ENCODE measurements around the gene PPM1J. TPM values are rescaled to one million over a fixed set of nuclear protein-coding genes. Genes with fewer than 3 reads are reported as not detected.

The PPM1J gene
- total RNA-seq, 3 donors from 2014 or later: 0.16 to 0.37 TPM; not detected in 1

DNA sequence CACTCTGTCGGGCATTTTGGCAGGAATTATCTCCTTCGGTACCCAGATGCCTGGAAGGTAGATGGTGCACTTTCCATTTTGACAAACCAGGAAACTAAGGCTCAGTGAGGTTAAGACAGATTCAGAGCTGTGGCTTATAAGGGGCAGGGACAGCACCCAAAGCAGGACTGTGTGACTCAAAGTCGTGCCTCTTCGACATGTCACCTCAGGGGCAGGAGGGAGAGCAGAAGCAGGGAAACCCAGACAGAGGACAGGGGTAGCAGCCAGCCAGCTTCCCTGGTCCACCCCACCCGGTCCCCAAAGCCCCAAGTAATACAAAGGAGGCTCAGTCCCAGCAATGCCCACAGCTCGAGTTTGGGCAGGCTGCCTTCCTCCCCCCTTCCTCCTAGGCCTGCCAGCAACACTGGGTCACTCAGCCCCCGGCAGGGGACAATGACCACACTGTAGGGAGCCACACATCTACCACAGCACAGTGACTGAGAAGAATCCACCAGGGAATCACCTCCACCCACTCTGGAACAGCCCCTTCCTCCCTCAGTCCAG lies 10.7 kb downstream of the PPM1J start:
- peaks cover 6% of the 10 kb centered on the region for H3K36me3 Mint-ChIP-seq (ENCODE audit: insufficient read depth)
- H3K4me1 Mint-ChIP-seq (ENCODE audit: low read depth): peaks cover 67% of the 10 kb centered on the region
- H3K27me3 Mint-ChIP-seq (ENCODE audit: low read depth): peaks cover 2% of the 10 kb centered on the region
- no peaks in the 10 kb centered on the region for H3K9me3 Mint-ChIP-seq
- H3K4me3 Mint-ChIP-seq: peak overlapping the region; percentile 75
- DNase-seq (no peak), ATAC-seq (peak; percentile 49 to 54)

- DNase-seq: no peak
Measured at GRCh38 chr1:112703706-112704105, 11.4 kb downstream of the PPM1J start.

DNA sequence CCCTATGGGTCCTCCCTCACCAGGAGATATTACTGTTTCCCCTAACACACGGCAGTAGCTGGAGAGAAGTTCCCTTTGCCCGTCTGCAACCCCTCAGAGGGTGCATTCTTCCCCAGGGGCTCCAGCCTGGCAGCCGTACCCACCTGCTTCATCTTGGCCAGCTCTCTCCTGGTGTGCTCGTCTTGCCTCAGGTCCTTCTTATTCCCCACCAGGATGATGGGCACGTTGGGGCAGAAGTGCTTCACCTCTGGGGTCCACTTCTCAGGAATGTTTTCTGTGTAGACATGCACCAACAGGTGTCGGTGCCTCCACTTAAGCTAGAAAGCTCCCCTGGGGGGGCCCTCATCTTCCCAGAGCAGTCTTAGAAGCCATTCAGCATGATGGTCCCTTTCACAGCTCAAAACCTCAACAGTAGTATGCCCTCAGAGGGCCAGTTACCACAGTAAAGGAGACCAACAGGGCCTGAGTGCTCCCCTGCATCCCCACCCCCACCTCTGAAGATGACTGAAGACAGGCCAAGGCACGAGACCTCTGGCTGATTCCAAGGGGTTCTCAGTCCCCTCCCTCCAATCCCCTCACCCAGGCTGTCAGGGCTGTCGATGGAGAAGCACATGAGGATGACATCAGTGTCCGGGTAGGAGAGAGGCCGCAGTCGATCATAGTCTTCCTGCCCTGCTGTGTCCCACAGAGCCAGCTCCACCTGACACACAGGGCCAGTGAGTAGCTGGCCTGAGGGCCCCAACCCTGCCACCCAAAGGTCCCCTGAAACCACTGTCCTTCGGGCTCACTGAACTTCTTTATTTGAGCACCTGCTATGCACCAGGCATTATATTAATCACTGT lies 12.5 kb downstream of the PPM1J start:
- Mint-ChIP-seq H3K36me3 (ENCODE audit: insufficient read depth) (peaks cover 12% of the 10 kb centered on the region), H3K9me3 (no peaks in the 10 kb centered on the region), H3K4me1 (ENCODE audit: low read depth) (peaks cover 68% of the 10 kb centered on the region), H3K27me3 (ENCODE audit: low read depth) (peaks cover 1% of the 10 kb centered on the region), H3K4me3 (no peak overlapping the region)
- no peak for DNase-seq
- no peak for ATAC-seq

More at GRCh38 chr1:112703706-112704105, 11.4 kb downstream of the PPM1J start:
- Mint-ChIP-seq H3K9me3 (no peaks in the 10 kb centered on the region), H3K27me3 (ENCODE audit: low read depth) (peaks cover 2% of the 10 kb centered on the region), H3K36me3 (ENCODE audit: insufficient read depth) (peaks cover 8% of the 10 kb centered on the region), H3K4me1 (ENCODE audit: low read depth) (peaks cover 69% of the 10 kb centered on the region), H3K4me3 (no peak overlapping the region)
- no peak for ATAC-seq

GRCh38 chr1:112702067-112702395 lies 13.1 kb downstream of the PPM1J start:
- no peaks in the 10 kb centered on the region for H3K9me3 Mint-ChIP-seq
- peaks cover 64% of the 10 kb centered on the region for H3K4me1 Mint-ChIP-seq (ENCODE audit: low read depth)
- H3K36me3 Mint-ChIP-seq (ENCODE audit: insufficient read depth): peaks cover 13% of the 10 kb centered on the region
- no peaks in the 10 kb centered on the region for H3K27me3 Mint-ChIP-seq (ENCODE audit: low read depth)
- DNase-seq: no peak
- no peak overlapping the region for H3K4me3 Mint-ChIP-seq
- no peak for ATAC-seq

DNA sequence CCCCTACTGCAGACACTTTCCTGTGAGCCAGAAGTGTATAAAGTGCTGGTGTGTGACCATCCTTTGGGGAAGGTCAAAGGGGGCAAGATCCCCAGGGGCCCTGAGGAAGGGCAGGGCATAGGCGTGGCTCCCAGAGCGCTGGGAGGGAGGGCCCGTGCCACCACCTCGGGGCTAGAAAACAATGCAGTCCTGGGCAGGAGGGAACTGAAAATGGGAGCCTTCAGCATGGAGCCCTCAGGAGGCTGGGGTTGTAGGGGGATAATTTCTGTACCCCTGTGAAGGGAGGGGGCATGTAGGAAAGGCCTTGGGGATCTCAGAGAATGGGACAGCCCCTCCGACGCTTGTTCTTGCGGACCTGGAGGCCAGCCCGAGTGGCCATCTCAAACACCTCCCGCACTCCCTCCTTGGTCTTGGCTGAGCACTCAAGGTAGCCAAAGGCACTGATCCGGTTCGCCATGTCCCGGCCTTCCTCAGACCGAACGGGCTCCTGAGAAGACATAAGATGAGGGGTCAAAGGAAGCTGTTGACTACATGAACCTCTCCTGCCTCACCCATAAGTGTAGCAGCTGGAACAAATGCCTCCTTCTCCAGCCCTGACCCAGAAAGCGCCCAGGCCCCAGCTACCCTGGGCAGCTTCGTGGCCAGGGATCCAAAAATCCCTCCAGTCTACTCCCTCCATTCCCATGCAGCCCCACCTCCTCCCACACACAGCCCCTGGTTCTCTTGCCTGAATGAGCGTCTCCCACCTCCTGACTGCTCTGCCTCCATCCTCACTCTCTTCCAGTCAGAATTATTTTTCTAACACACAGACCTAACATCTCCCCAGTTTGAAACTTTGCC lies 13.7 kb downstream of the PPM1J start:
- DNase-seq (no peak), ATAC-seq (no peak)
- H3K4me3 Mint-ChIP-seq: no peak overlapping the region
- H3K9me3 Mint-ChIP-seq: no peaks in the 10 kb centered on the region
- peaks cover 13% of the 10 kb centered on the region for H3K36me3 Mint-ChIP-seq (ENCODE audit: insufficient read depth)
- no peaks in the 10 kb centered on the region for H3K27me3 Mint-ChIP-seq (ENCODE audit: low read depth)
- peaks cover 64% of the 10 kb centered on the region for H3K4me1 Mint-ChIP-seq (ENCODE audit: low read depth)

GRCh38 chr1:112700290-112701226 lies 14.6 kb downstream of the PPM1J start:
- peaks cover 58% of the 10 kb centered on the region for H3K4me1 Mint-ChIP-seq (ENCODE audit: low read depth)
- no peaks in the 10 kb centered on the region for H3K9me3 Mint-ChIP-seq
- DNase-seq (peak; percentile 65), ATAC-seq (peak; percentile 27 to 31)
- H3K36me3 Mint-ChIP-seq (ENCODE audit: insufficient read depth): peaks cover 13% of the 10 kb centered on the region
- no peaks in the 10 kb centered on the region for H3K27me3 Mint-ChIP-seq (ENCODE audit: low read depth)
- H3K4me3 Mint-ChIP-seq: peak overlapping the region; percentile 2

DNA sequence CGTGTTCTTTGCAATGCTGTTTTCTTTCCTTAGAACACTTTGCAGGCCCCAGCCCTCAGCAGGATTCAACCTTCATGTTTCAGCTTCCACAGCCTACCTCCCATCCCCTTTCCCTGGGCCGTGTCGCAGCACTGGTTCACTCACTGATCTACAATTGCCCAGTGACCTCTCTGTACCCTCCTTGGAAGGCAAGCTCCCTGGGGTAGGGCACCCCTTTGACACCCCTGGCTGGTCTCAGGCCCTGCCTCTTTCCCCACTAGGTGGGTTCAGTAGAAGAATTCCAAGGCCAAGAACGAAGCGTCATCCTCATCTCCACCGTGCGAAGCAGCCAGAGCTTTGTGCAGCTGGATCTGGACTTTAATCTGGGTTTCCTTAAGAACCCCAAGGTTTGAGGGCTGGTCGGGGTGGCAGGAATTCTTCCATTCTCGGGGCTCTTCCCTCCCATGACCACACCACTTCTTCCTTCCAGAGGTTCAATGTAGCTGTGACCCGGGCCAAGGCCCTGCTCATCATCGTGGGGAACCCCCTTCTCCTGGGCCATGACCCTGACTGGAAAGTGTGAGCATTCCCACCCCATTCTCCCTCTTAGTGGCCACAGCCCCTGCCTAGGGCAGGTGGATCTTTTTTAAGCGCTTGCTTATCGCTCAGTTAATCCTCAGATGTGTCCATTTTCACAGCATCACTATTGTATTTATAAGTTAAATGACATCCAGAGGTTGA lies 15.5 kb downstream of the PPM1J start:
- H3K4me3 Mint-ChIP-seq: no peak overlapping the region
- peaks cover 15% of the 10 kb centered on the region for H3K36me3 Mint-ChIP-seq (ENCODE audit: insufficient read depth)
- no peak for ATAC-seq
- peaks cover 49% of the 10 kb centered on the region for H3K4me1 Mint-ChIP-seq (ENCODE audit: low read depth)
- DNase-seq: no peak
- H3K27me3 Mint-ChIP-seq (ENCODE audit: low read depth): no peaks in the 10 kb centered on the region
- H3K9me3 Mint-ChIP-seq: no peaks in the 10 kb centered on the region

DNA sequence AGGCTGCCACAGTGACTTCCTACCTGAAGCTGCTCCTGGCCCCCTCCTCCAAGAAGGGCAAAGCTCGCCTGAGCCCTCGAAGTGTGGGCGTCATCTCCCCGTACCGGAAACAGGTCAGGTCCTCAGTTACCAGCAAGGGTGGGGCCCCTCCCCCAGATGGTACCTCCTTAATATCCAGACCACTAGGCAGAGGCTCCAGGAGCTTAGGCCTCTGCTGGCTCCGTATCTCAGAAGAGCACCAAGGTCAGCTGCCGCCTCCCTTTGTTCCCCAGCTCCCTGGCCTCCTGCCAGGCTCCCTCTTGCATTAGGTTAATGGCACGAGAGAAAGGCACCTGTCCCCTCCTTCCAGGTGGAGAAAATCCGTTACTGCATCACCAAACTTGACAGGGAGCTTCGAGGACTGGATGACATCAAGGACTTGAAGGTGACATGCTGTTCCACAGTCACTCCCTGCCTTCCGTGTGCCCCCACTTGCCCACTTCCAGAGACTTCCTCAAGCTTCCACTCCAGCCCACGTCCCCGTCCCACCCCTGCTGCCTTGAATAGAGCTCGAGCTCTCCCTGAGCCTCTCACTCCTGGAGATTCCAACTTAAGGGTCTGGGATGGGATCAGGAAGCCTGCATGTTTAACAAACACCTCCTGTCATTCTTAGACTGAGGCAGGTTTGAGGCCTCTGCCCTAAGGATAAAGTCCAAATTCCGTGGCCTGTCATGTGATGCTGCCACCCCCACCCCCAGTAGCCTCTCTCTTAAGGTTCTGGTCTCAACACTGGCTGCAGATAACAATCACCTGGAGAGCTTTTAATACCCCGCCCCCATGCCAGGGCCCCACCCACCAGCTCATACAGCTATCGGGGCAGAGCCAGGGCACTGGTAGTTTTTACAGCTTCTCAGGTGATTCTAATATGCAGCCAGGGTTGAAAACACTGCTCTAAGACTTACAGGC lies 16.5 kb downstream of the PPM1J start:
- Mint-ChIP-seq H3K4me3 (no peak overlapping the region), H3K4me1 (ENCODE audit: low read depth) (peaks cover 41% of the 10 kb centered on the region), H3K36me3 (ENCODE audit: insufficient read depth) (peaks cover 15% of the 10 kb centered on the region), H3K9me3 (no peaks in the 10 kb centered on the region), H3K27me3 (ENCODE audit: low read depth) (no peaks in the 10 kb centered on the region)
- no peak for DNase-seq
- no peak for ATAC-seq

DNA sequence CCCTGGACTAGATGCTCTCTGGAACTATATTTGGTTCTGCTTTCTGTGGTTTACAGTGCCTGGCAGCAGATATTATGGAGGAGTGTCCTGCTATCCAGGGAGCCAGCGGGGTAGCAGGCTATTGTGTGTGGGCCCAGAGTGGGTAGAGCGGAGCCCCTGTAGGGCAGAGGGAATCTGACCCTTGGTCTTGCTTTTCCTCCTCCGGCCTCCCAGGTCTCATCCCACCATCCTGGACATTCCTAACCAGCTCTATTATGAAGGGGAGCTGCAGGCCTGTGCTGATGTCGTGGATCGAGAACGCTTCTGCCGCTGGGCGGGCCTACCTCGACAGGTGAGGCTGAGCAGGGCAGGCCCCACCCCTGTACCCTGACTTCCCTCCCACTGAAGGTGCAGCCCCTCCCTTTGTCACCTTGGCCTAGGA lies 17.3 kb downstream of the PPM1J start:
- peaks cover 35% of the 10 kb centered on the region for H3K4me1 Mint-ChIP-seq (ENCODE audit: low read depth)
- no peak overlapping the region for H3K4me3 Mint-ChIP-seq
- no peak for ATAC-seq
- no peak for DNase-seq
- peaks cover 18% of the 10 kb centered on the region for H3K36me3 Mint-ChIP-seq (ENCODE audit: insufficient read depth)
- no peaks in the 10 kb centered on the region for H3K27me3 Mint-ChIP-seq (ENCODE audit: low read depth)
- H3K9me3 Mint-ChIP-seq: no peaks in the 10 kb centered on the region

DNA sequence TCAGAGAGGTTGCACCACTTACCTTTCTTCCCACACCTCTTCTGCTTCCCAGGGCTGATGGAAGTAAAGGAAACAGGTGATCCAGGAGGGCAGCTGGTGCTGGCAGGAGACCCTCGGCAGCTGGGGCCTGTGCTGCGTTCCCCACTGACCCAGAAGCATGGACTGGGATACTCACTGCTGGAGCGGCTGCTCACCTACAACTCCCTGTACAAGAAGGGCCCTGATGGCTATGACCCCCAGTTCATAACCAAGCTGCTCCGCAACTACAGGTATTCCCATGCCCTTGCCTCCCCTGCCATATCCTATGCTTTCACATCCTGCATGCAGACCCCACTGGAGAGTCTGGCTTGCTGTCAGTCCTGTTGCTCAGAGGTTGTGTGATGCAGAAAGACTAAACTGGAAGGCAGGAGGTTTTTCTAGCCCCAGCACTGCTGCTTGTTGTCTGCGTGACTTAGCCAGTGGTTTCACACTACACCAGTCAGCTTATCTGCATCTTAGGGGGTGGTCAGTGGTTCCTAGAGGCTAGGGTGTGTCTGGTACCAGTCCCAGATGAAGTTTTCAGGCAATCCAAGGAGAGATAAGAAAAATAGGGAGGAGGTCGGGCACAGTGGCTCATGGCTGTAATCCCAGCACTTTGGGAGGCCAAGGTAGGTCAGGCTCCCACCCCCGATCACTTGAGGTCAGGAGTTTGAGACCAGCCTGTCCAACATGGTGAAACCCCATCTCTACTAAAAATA lies 18.4 kb downstream of the PPM1J start:
- H3K4me3 Mint-ChIP-seq: no peak overlapping the region
- peaks cover 26% of the 10 kb centered on the region for H3K4me1 Mint-ChIP-seq (ENCODE audit: low read depth)
- DNase-seq: no peak
- H3K9me3 Mint-ChIP-seq: no peaks in the 10 kb centered on the region
- no peak for ATAC-seq
- no peaks in the 10 kb centered on the region for H3K27me3 Mint-ChIP-seq (ENCODE audit: low read depth)
- peaks cover 20% of the 10 kb centered on the region for H3K36me3 Mint-ChIP-seq (ENCODE audit: insufficient read depth)

- peaks cover 27% of the 10 kb centered on the region for H3K36me3 Mint-ChIP-seq (ENCODE audit: insufficient read depth)
Measured at GRCh38 chr1:112695276-112695675, 19.9 kb downstream of the PPM1J start.

GRCh38 chr1:112694363-112694929 lies 20.7 kb downstream of the PPM1J start:
- Mint-ChIP-seq H3K36me3 (ENCODE audit: insufficient read depth) (peaks cover 33% of the 10 kb centered on the region), H3K4me3 (no peak overlapping the region), H3K27me3 (ENCODE audit: low read depth) (no peaks in the 10 kb centered on the region), H3K9me3 (no peaks in the 10 kb centered on the region), H3K4me1 (ENCODE audit: low read depth) (peaks cover 3% of the 10 kb centered on the region)
- DNase-seq (no peak), ATAC-seq (no peak)

More at GRCh38 chr1:112695276-112695675, 19.9 kb downstream of the PPM1J start:
- Mint-ChIP-seq H3K4me3 (no peak overlapping the region), H3K4me1 (ENCODE audit: low read depth) (peaks cover 11% of the 10 kb centered on the region), H3K27me3 (ENCODE audit: low read depth) (no peaks in the 10 kb centered on the region), H3K9me3 (no peaks in the 10 kb centered on the region)
- DNase-seq (no peak), ATAC-seq (no peak)
